Rectal smooth muscle tissue (tissue), 1 donor: Measurements from ENCODE around the gene SERPINB1.

ENCODE experiments used
- H3K27ac ChIP-seq: one replicate; pipeline ENCODE4 v1.7.0; 2013; ENCODE audit warnings: low read depth, low read length, inconsistent platforms
- H3K27me3 ChIP-seq: one replicate; pipeline ENCODE4 v1.7.0; 2013; ENCODE audit warnings: low read length; ENCODE audit not compliant: control insufficient read depth, insufficient read depth
- H3K36me3 ChIP-seq: one replicate; pipeline ENCODE4 v1.7.0; 2013; ENCODE audit warnings: low read length; ENCODE audit not compliant: control insufficient read depth, insufficient read depth
- H3K4me1 ChIP-seq: one replicate; pipeline ENCODE4 v1.7.0; 2013; ENCODE audit warnings: low read length; ENCODE audit not compliant: control insufficient read depth, insufficient read depth
- H3K4me3 ChIP-seq: one replicate; pipeline ENCODE4 v1.7.0; 2013; ENCODE audit warnings: low read length
- H3K9ac ChIP-seq: one replicate; pipeline ENCODE4 v1.7.0; 2013; ENCODE audit warnings: low read length

Gene SERPINB1

GRCh38 chr6:2818593-2818992 lies 23.1 kb downstream of the SERPINB1 start:
- H3K4me3 ChIP-seq, result no peak overlapping the region
- H3K27ac ChIP-seq, result peak overlapping the region; percentile 31
- H3K27me3 ChIP-seq, result no peaks in the 10 kb centered on the region
- no peak overlapping the region for H3K9ac ChIP-seq
- no peaks in the 10 kb centered on the region for H3K36me3 ChIP-seq
- peaks cover 11% of the 10 kb centered on the region for H3K4me1 ChIP-seq

- peak overlapping the region; percentile 31 for H3K27ac ChIP-seq
- no peak overlapping the region for H3K9ac ChIP-seq
- peak overlapping the region; percentile 3 for H3K4me3 ChIP-seq
- H3K36me3 ChIP-seq, result no peaks in the 10 kb centered on the region
- H3K4me1 ChIP-seq, result peaks cover 11% of the 10 kb centered on the region
- no peaks in the 10 kb centered on the region for H3K27me3 ChIP-seq
Measured at GRCh38 chr6:2817903-2818443, 23.7 kb downstream of the SERPINB1 start.

- H3K27me3 ChIP-seq, result no peaks in the 10 kb centered on the region
- H3K9ac ChIP-seq, result no peak overlapping the region
- H3K36me3 ChIP-seq, result no peaks in the 10 kb centered on the region
- H3K27ac ChIP-seq, result no peak overlapping the region
- peaks cover 11% of the 10 kb centered on the region for H3K4me1 ChIP-seq
- H3K4me3 ChIP-seq, result no peak overlapping the region
Measured at GRCh38 chr6:2816158-2816557, 25.5 kb downstream of the SERPINB1 start.

- H3K27ac ChIP-seq, result no peak overlapping the region
- H3K4me3 ChIP-seq, result no peak overlapping the region
- H3K9ac ChIP-seq, result no peak overlapping the region
- H3K4me1 ChIP-seq, result peaks cover 4% of the 10 kb centered on the region
- H3K27me3 ChIP-seq, result no peaks in the 10 kb centered on the region
- no peaks in the 10 kb centered on the region for H3K36me3 ChIP-seq
Measured at GRCh38 chr6:2812695-2813094, 29.0 kb downstream of the SERPINB1 start.

GRCh38 chr6:2810092-2810671 lies 31.5 kb downstream of the SERPINB1 start:
- no peak overlapping the region for H3K27ac ChIP-seq
- H3K27me3 ChIP-seq, result no peaks in the 10 kb centered on the region
- H3K9ac ChIP-seq, result no peak overlapping the region
- no peaks in the 10 kb centered on the region for H3K36me3 ChIP-seq
- no peak overlapping the region for H3K4me3 ChIP-seq
- no peaks in the 10 kb centered on the region for H3K4me1 ChIP-seq

GRCh38 chr6:2809015-2809414 lies 32.6 kb downstream of the SERPINB1 start:
- no peaks in the 10 kb centered on the region for H3K27me3 ChIP-seq
- no peak overlapping the region for H3K4me3 ChIP-seq
- H3K9ac ChIP-seq, result no peak overlapping the region
- no peaks in the 10 kb centered on the region for H3K4me1 ChIP-seq
- no peaks in the 10 kb centered on the region for H3K36me3 ChIP-seq
- no peak overlapping the region for H3K27ac ChIP-seq

GRCh38 chr6:2807342-2808090 lies 34.1 kb downstream of the SERPINB1 start:
- no peak overlapping the region for H3K9ac ChIP-seq
- no peak overlapping the region for H3K4me3 ChIP-seq
- H3K4me1 ChIP-seq, result no peaks in the 10 kb centered on the region
- no peak overlapping the region for H3K27ac ChIP-seq
- no peaks in the 10 kb centered on the region for H3K27me3 ChIP-seq
- H3K36me3 ChIP-seq, result no peaks in the 10 kb centered on the region

- H3K36me3 ChIP-seq, result no peaks in the 10 kb centered on the region
- no peaks in the 10 kb centered on the region for H3K27me3 ChIP-seq
- no peaks in the 10 kb centered on the region for H3K4me1 ChIP-seq
- H3K27ac ChIP-seq, result no peak overlapping the region
- H3K9ac ChIP-seq, result no peak overlapping the region
- H3K4me3 ChIP-seq, result no peak overlapping the region
Measured at GRCh38 chr6:2806644-2807043, 35.0 kb downstream of the SERPINB1 start.

GRCh38 chr6:2805031-2805430 lies 36.6 kb downstream of the SERPINB1 start:
- no peaks in the 10 kb centered on the region for H3K4me1 ChIP-seq

GRCh38 chr6:2804516-2804915 lies 37.1 kb downstream of the SERPINB1 start:
- Histone ChIP-seq H3K27me3 (no peaks in the 10 kb centered on the region), H3K27ac (no peak overlapping the region), H3K9ac (no peak overlapping the region), H3K4me1 (no peaks in the 10 kb centered on the region), H3K4me3 (no peak overlapping the region), H3K36me3 (no peaks in the 10 kb centered on the region)

More at GRCh38 chr6:2805031-2805430, 36.6 kb downstream of the SERPINB1 start:
- no peak overlapping the region for H3K27ac ChIP-seq
- H3K27me3 ChIP-seq, result no peaks in the 10 kb centered on the region
- H3K9ac ChIP-seq, result no peak overlapping the region
- H3K4me3 ChIP-seq, result no peak overlapping the region
- H3K36me3 ChIP-seq, result no peaks in the 10 kb centered on the region

- Histone ChIP-seq H3K9ac (no peak overlapping the region), H3K4me3 (no peak overlapping the region), H3K36me3 (no peaks in the 10 kb centered on the region), H3K27ac (no peak overlapping the region), H3K27me3 (no peaks in the 10 kb centered on the region), H3K4me1 (no peaks in the 10 kb centered on the region)
Measured at GRCh38 chr6:2803731-2804429, 37.8 kb downstream of the SERPINB1 start.

GRCh38 chr6:2802521-2803060 lies 39.1 kb downstream of the SERPINB1 start:
- Histone ChIP-seq H3K27me3 (no peaks in the 10 kb centered on the region), H3K36me3 (no peaks in the 10 kb centered on the region), H3K27ac (no peak overlapping the region), H3K4me1 (no peaks in the 10 kb centered on the region), H3K9ac (no peak overlapping the region), H3K4me3 (no peak overlapping the region)
